Measurements from ENCODE around the gene CWC15.

DNA sequence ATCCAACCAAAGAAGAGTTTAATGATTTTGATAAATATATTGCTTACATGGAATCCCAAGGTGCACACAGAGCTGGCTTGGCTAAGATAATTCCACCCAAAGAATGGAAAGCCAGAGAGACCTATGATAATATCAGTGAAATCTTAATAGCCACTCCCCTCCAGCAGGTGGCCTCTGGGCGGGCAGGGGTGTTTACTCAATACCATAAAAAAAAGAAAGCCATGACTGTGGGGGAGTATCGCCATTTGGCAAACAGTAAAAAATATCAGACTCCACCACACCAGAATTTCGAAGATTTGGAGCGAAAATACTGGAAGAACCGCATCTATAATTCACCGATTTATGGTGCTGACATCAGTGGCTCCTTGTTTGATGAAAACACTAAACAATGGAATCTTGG lies 24.1 kb upstream of the CWC15 start:
- TF ChIP-seq, protein P1, sequence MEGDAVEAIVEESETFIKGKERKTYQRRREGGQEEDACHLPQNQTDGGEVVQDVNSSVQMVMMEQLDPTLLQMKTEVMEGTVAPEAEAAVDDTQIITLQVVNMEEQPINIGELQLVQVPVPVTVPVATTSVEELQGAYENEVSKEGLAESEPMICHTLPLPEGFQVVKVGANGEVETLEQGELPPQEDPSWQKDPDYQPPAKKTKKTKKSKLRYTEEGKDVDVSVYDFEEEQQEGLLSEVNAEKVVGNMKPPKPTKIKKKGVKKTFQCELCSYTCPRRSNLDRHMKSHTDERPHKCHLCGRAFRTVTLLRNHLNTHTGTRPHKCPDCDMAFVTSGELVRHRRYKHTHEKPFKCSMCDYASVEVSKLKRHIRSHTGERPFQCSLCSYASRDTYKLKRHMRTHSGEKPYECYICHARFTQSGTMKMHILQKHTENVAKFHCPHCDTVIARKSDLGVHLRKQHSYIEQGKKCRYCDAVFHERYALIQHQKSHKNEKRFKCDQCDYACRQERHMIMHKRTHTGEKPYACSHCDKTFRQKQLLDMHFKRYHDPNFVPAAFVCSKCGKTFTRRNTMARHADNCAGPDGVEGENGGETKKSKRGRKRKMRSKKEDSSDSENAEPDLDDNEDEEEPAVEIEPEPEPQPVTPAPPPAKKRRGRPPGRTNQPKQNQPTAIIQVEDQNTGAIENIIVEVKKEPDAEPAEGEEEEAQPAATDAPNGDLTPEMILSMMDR (IDR thresholded peaks at IDR 0.05), result no peak
- no peak for TF ChIP-seq EZH2 (IDR thresholded peaks at IDR 0.05)

Data from neural progenitor cell (in vitro differentiated cells).